Esophagus (tissue), 2 donors: Measurements from ENCODE around the gene SCAF4. TPM values are rescaled to one million over a fixed set of nuclear protein-coding genes. Genes with fewer than 3 reads are reported as not detected.
"Not testable (repeated sequence)": the region's sequence is repeated elsewhere in the genome, so short reads cannot be mapped to it uniquely, and the experiment has no call there.

Experiments
- H3K27ac ChIP-seq, 2 donors: one replicate each; pipeline ENCODE4 v1.5.1; 2013; ENCODE audit warnings: low read depth in 2 of 2, mild to moderate bottlenecking in 2 of 2, inconsistent platforms in 1 of 2, low read length in 1 of 2, moderate library complexity in 1 of 2
- H3K27me3 ChIP-seq, 2 donors: one replicate each; pipeline ENCODE4 v1.6.1; 2013; ENCODE audit warnings: low read length in 2 of 2, control low read depth in 1 of 2, mild to moderate bottlenecking in 1 of 2; ENCODE audit not compliant: insufficient read depth in 2 of 2, control insufficient read depth in 1 of 2
- H3K36me3 ChIP-seq, 2 donors: one replicate each; pipeline ENCODE4 v1.6.1; 2013; ENCODE audit warnings: low read length in 1 of 2; ENCODE audit not compliant: control insufficient read depth in 2 of 2, insufficient read depth in 2 of 2
- H3K4me1 ChIP-seq, 2 donors: one replicate each; pipeline ENCODE4 v1.6.1; 2013; ENCODE audit warnings: low read length in 1 of 2; ENCODE audit not compliant: control insufficient read depth in 2 of 2, insufficient read depth in 2 of 2
- H3K4me3 ChIP-seq, 2 donors: one replicate each; pipeline ENCODE4 v1.5.1; 2013; ENCODE audit warnings: low read length in 2 of 2, mild to moderate bottlenecking in 2 of 2, low read depth in 1 of 2, moderate library complexity in 1 of 2
- H3K9me3 ChIP-seq, 2 donors: one replicate each; pipeline ENCODE4 v1.6.1; 2013; ENCODE audit warnings: mild to moderate bottlenecking in 2 of 2, low read depth in 1 of 2, low read length in 1 of 2, moderate library complexity in 1 of 2; ENCODE audit not compliant: control insufficient read depth in 2 of 2, insufficient read depth in 1 of 2
- WGBS, 2 donors: extraction: QIAGEN DNeasy Blood & Tissue Kit; methylation state at CpG; one replicate each; pipeline ENCODE4 v1.1.7; 2013; 5-methylcytosine and 5-hydroxymethylcytosine counted together
- polyA plus RNA-seq, 2 donors: library from polyadenylated mRNA; stranded (reverse); fragments of 200-250 nt; gene quantifications; one replicate each; pipeline ENCODE4 v1.2.3, GENCODE V29; 2013
- donor health status: healthy with polysubstance abuse.
- donor health status: Bipolar disorder and iron deficiency.

The SCAF4 gene
- polyA plus RNA-seq, 2 donors, result 9.7 to 10.5 TPM

DNA sequence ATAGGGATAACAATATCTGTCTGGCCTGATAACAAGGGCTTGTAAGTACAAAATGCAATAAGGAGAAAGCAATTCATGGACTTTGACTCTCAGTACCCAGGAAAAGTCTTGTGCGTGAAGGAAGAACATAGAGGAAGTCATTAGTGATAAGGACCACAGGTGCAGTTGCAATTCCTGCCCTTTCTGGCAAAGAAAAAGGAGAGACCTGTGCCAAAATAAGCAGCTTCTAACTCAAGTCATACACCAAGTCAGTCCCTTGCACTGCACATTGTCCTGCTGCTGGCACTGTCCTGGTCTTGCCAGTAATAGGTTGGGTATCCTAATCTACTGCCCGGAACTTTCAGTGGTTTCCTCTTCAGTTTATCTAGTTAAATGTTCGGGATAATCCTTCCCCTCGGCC lies 87.3 kb downstream of the SCAF4 start:
- H3K4me3 ChIP-seq, result no peak overlapping the region
- H3K4me1 ChIP-seq, result no peaks in the 10 kb centered on the region
- no peak overlapping the region for H3K27ac ChIP-seq
- H3K9me3 ChIP-seq, result no peaks in the 10 kb centered on the region
- no peaks in the 10 kb centered on the region for H3K36me3 ChIP-seq
- 52 to 69% methylated on average over 4 of the region's 4 CpGs for WGBS, 2 donors
- H3K27me3 ChIP-seq, result no peaks in the 10 kb centered on the region

DNA sequence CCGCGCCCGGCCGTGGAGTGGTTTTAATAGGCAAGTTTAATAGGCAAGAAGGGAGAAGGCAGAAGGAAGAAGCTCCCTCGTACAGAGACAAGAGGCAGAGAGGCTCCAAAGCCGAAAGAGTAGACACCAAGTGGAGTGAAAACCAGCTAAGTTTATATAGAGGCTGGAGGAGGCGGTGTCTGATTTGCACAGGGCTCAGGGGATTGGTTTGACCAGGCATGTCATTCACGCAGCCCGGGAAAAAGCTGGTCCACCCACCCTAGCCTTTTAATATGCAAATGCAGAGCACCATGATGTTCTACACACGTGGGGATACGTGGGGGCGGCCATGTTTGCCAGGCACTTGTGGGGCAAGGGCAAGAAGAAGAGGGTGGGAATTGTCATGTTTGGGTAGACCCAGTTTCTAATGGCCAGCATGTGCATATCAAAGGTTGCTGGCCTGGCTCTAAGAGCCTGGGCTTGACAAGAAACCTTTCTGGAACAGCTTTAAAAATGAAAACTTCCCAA lies 90.4 kb downstream of the SCAF4 start:
- no peaks in the 10 kb centered on the region for H3K4me1 ChIP-seq
- no peaks in the 10 kb centered on the region for H3K36me3 ChIP-seq
- H3K4me3 ChIP-seq, result no peak overlapping the region
- H3K27ac ChIP-seq, result no peak overlapping the region
- H3K27me3 ChIP-seq, result no peaks in the 10 kb centered on the region
- H3K9me3 ChIP-seq, result no peaks in the 10 kb centered on the region
- 92 to 96% methylated on average over 12 of the region's 12 CpGs for WGBS, 2 donors

DNA sequence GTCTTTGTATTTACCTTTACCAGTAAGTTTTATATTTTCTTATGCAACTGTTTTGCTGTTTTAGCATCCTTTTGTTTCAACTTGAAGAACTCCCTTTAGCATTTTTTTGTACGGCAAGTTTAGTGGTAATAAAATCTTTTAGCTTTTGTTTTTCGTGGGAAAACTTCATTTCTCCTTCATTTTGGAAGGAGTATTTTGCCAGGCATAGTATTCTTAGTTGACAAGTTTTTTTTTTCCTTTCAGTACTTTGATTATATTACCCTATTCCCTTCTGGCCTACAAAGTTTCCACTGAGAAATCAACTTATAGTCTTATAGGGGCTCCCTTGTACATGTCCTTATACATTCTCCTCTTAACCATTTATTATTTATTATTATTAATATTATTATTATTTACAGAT lies 95.0 kb downstream of the SCAF4 start:
- no peak overlapping the region for H3K27ac ChIP-seq
- no peaks in the 10 kb centered on the region for H3K9me3 ChIP-seq
- no peaks in the 10 kb centered on the region for H3K27me3 ChIP-seq
- H3K36me3 ChIP-seq, result no peaks in the 10 kb centered on the region
- H3K4me1 ChIP-seq, result no peaks in the 10 kb centered on the region
- H3K4me3 ChIP-seq, result no peak overlapping the region
- 80 to 86% methylated on average over 2 of the region's 2 CpGs for WGBS, 2 donors

DNA sequence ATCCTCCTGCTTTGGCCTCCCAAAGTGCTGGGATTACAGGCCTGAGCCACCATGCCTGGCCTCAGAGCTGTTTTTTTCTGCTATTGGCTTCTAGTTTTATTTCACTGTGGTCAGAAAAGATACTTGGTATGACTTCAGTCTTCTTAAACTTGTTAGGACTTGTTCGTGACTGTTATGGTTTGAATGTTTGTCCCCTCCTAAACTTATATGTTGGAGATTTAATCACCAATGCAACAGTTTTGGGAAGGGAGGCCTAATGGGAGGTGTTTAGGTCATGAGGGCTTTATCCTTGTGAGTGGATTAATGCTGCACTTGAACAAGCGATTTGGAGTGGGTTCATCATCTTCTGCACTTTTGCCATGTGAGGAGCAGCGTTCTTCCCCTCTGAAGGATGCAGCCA lies 96.9 kb downstream of the SCAF4 start:
- H3K4me3 ChIP-seq, result no peak overlapping the region
- WGBS, 2 donors, result 82 to 87% methylated on average over 3 of the region's 3 CpGs
- no peak overlapping the region for H3K27ac ChIP-seq
- H3K9me3 ChIP-seq, result no peaks in the 10 kb centered on the region
- H3K36me3 ChIP-seq, result no peaks in the 10 kb centered on the region
- no peaks in the 10 kb centered on the region for H3K27me3 ChIP-seq
- H3K4me1 ChIP-seq, result no peaks in the 10 kb centered on the region

DNA sequence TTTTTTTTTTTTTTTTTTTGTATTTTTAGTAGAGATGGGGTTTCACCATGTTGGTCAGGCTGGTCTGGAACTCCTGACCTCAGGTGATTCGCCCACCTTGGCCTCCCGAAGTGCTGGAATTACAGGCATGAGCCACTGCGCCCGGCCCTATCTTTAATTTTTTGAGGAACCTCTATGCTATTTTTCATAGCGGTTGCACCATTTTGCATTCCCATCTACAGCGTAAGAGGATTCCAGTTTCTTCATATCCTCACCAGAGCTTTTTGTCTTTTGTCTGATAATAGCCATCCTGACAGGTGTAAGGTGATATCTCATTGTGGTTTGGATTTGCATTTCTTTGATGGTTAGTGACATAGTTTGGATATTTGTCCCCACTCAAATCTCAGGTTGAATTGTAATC lies 100.0 kb downstream of the SCAF4 start:
- not testable (repeated sequence) for H3K4me1 ChIP-seq, H3K36me3 ChIP-seq, H3K4me3 ChIP-seq, H3K27me3 ChIP-seq, H3K27ac ChIP-seq, H3K9me3 ChIP-seq
- WGBS, 2 donors, result 97% methylated on average over 6 of the region's 6 CpGs

DNA sequence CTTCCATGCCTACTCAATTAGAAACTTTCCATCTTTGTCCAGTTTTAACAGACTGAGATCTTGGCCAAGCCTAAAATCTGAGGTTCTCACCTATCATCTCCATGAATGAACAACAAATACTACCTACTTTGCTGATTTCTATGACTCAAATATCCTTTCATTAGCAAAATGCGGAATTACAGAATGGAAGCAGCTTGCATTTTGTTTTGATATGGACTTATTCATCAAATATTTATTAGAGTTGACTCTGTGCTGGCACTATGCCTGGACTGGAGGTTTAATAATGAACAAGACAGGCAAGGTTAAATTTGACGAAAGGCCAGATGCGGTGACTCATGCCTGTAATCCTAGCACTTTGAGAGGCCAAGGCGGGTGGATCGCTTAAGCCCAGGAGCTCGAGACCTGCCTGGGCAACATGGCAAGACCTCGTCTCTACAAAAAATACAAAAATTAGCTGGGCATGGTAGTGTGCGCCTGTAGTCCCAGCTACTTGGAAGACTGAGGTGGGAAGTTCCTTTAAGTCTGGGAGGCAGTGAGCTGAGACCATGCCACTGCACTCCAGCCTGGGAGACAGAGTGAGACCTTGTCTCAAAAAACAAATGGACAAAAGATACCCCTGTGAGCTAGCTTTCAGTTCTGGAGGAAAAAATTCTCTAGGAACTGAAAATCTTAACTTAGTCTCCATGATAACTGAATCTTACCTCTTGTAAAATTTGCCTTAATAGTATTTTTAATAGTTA lies 101.8 kb downstream of the SCAF4 start:
- no peak overlapping the region for H3K4me3 ChIP-seq
- WGBS, 2 donors, result 24 to 27% methylated on average over 8 of the region's 8 CpGs
- H3K27ac ChIP-seq, result peak overlapping the region; percentile 38 to 63
- H3K27me3 ChIP-seq, result no peaks in the 10 kb centered on the region
- H3K4me1 ChIP-seq, result peaks cover 0 to 3% of the 10 kb centered on the region in 2 donors
- no peaks in the 10 kb centered on the region for H3K9me3 ChIP-seq
- H3K36me3 ChIP-seq, result no peaks in the 10 kb centered on the region

DNA sequence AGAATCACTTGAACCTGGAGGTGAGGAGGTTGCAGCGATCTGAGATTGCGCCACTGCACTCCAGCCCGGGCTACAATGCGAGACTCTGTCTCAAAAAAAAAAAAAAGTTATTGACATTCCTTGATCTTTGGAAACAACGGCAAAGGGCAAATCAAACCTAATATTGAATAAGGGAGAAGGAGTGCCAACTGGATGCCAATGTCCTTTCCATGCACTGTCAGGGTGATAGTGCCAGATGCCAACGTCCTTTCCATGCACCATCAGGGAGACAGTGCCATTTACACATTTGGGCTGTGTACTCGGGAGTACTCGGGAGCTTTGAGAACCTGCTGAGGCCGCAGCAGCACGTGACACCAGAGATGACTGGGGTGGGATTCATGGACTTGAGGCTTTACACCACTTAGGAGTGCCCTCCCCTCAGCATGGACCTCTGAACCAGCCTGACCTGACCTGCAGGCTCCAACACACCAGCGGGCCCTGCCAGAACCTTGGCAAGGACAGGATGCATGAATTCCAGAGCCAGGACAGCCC lies 106.9 kb downstream of the SCAF4 start:
- H3K27ac ChIP-seq, result no peak overlapping the region
- no peaks in the 10 kb centered on the region for H3K9me3 ChIP-seq
- H3K27me3 ChIP-seq, result no peaks in the 10 kb centered on the region
- H3K36me3 ChIP-seq, result no peaks in the 10 kb centered on the region
- H3K4me1 ChIP-seq, result peaks cover 0 to 3% of the 10 kb centered on the region in 2 donors
- WGBS, 2 donors, result 87 to 90% methylated on average over 11 of the region's 11 CpGs
- H3K4me3 ChIP-seq, result no peak overlapping the region

DNA sequence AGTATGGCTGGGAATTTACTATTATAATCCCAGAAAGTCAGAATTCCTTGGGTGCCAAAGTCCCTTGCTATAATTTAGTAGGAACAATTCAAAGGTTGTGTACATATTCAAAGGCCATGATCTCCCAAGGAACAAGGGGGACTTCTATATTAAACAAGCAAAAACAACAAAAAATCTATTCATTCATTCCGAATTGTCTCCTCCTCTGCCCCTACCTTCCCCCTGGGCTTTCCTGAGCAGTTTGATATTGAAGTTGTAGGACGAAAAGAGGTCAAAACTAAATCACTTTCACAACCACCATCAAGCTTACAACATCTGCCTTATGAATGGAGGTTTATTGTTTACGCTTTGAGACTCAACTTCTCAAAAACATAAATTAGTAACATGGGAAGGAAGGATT lies 107.7 kb downstream of the SCAF4 start:
- Histone ChIP-seq H3K9me3 (peaks cover 0 to 1% of the 10 kb centered on the region in 2 donors), H3K27ac (no peak overlapping the region), H3K27me3 (no peaks in the 10 kb centered on the region), H3K4me1 (peaks cover 0 to under 1% of the 10 kb centered on the region in 2 donors), H3K36me3 (no peaks in the 10 kb centered on the region), H3K4me3 (no peak overlapping the region)
- WGBS, 2 donors, result 83 to 86% methylated on average over 3 of the region's 3 CpGs

DNA sequence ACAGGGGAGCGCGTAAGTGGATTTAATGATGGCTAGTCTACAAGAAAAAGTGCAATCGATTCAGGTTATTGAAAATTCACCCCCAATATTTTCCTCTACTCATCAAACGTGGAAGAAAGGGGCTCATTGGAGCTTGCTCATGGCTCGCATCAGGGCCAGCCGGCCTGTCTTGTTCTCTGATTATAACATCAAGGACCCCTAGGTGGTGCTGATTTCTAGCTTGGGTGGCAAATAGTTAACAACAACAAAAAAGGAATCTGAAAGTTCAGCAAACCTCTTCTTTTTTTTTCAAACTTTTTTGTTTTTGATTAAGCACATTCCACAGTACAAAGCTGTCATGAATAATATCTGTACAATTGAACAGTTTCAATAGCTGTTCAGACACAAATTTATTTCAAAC lies 108.3 kb downstream of the SCAF4 start:
- H3K36me3 ChIP-seq, result no peaks in the 10 kb centered on the region
- no peaks in the 10 kb centered on the region for H3K4me1 ChIP-seq
- H3K27ac ChIP-seq, result no peak overlapping the region
- no peaks in the 10 kb centered on the region for H3K27me3 ChIP-seq
- 86 to 90% methylated on average over 6 of the region's 6 CpGs for WGBS, 2 donors
- peaks cover 0 to 3% of the 10 kb centered on the region in 2 donors for H3K9me3 ChIP-seq
- no peak overlapping the region for H3K4me3 ChIP-seq

DNA sequence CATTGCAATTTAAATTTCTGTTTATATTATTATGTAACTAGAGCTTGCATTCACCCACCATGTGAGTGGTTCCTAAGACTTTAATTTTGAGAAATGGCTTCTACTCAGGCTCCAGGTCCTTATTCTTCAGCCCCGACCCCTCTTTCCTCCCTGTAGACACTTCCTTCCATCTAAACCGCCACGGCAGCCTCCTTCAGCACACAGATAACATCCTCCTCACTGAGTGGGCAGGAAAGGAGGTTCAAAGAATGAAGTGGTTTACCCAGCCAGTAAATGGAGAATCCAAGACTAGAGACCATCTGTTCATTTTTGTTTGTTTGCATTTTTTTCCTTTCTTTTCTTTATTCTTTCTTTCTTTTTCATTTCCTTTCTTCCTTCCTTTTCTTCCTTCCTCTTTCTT lies 109.5 kb downstream of the SCAF4 start:
- Histone ChIP-seq H3K9me3 (peaks cover 0 to 3% of the 10 kb centered on the region in 2 donors), H3K27ac (no peak overlapping the region), H3K4me3 (no peak overlapping the region), H3K4me1 (no peaks in the 10 kb centered on the region), H3K27me3 (no peaks in the 10 kb centered on the region), H3K36me3 (no peaks in the 10 kb centered on the region)
- 66 to 84% methylated on average over 3 of the region's 3 CpGs for WGBS, 2 donors
